Activated T-cell treated with anti-CD3 and anti-CD28 coated beads, Interleukin-2, amount 50 U/mL, for 72 hours (primary cell): ENCODE measurements around the gene PKP3. TPM values are rescaled to one million over a fixed set of nuclear protein-coding genes. Genes with fewer than 3 reads are reported as not detected.
"Not testable (repeated sequence)": the region's sequence is repeated elsewhere in the genome, so short reads cannot be mapped to it uniquely, and the experiment has no call there.

Experiments
- ATAC-seq, 2 donors: fragments of 150-1000 bp; cut with Tn5 transposase; replicated peaks in 1 of 2; 2 replicates each; pipeline ENCODE4 v1.10.0; 2021; ENCODE audit warnings: moderate library complexity in 2 of 2, mild to moderate bottlenecking in 1 of 2
- DNase-seq, 2 donors: peaks; one replicate each; pipeline ENCODE4 v3.0.0; 2021 to 2022; ENCODE audit warnings: mixed read lengths in 1 of 2
- H3K27ac Mint-ChIP-seq: one replicate; pipeline ENCODE4 v1.8.0; 2022; ENCODE audit warnings: mild to moderate bottlenecking, moderate library complexity, mixed read lengths
- H3K27me3 Mint-ChIP-seq: one replicate; pipeline ENCODE4 v1.8.0; 2022; ENCODE audit warnings: low read depth, mixed read lengths
- H3K36me3 Mint-ChIP-seq, 2 donors: one replicate each; pipeline ENCODE4 v1.8.0; 2022; ENCODE audit warnings: mixed read lengths in 2 of 2, mild to moderate bottlenecking in 1 of 2; ENCODE audit not compliant: insufficient read depth in 2 of 2
- H3K4me1 Mint-ChIP-seq: one replicate; pipeline ENCODE4 v1.8.0; 2022; ENCODE audit warnings: low read depth, mixed read lengths
- H3K4me3 Mint-ChIP-seq, 2 donors: one replicate each; pipeline ENCODE4 v1.8.0; 2022; ENCODE audit warnings: mild to moderate bottlenecking in 2 of 2, mixed read lengths in 2 of 2, moderate library complexity in 2 of 2
- H3K9me3 Mint-ChIP-seq, 2 donors: one replicate each; pipeline ENCODE4 v1.8.0; 2022; ENCODE audit warnings: mixed read lengths in 2 of 2
- total RNA-seq, 2 donors: library from RNA; stranded (reverse); gene quantifications; one replicate each; pipeline ENCODE4 v1.2.3, GENCODE V29; 2022

PKP3 gene, protein sequence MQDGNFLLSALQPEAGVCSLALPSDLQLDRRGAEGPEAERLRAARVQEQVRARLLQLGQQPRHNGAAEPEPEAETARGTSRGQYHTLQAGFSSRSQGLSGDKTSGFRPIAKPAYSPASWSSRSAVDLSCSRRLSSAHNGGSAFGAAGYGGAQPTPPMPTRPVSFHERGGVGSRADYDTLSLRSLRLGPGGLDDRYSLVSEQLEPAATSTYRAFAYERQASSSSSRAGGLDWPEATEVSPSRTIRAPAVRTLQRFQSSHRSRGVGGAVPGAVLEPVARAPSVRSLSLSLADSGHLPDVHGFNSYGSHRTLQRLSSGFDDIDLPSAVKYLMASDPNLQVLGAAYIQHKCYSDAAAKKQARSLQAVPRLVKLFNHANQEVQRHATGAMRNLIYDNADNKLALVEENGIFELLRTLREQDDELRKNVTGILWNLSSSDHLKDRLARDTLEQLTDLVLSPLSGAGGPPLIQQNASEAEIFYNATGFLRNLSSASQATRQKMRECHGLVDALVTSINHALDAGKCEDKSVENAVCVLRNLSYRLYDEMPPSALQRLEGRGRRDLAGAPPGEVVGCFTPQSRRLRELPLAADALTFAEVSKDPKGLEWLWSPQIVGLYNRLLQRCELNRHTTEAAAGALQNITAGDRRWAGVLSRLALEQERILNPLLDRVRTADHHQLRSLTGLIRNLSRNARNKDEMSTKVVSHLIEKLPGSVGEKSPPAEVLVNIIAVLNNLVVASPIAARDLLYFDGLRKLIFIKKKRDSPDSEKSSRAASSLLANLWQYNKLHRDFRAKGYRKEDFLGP
- total RNA-seq, result 1 to 10 TPM in 1 of 2 donors, under 1 TPM in 1; 0.16 to 1.2 TPM

- no peaks in the 10 kb centered on the region for H3K4me1 Mint-ChIP-seq
- H3K4me3 Mint-ChIP-seq, result no peak within 1 kb of the TSS
- H3K36me3 Mint-ChIP-seq, result peaks cover 0 to 2% of the 10 kb centered on the region in 2 donors
- no peak within 1 kb of the TSS for H3K27ac Mint-ChIP-seq
- peaks cover 6% of the 10 kb centered on the region for H3K27me3 Mint-ChIP-seq
- H3K9me3 Mint-ChIP-seq, result peaks cover 2% of the 10 kb centered on the region in 2 donors
- no peak for DNase-seq
- no peak for ATAC-seq
Measured at GRCh38 chr11:394034-394857, at the start of gene PKP3. Gene PKP3, plus strand, starts transcription at chr11:394209. Its CDS starts 84 bp downstream, at chr11:394293.

- no peaks in the 10 kb centered on the region for H3K27me3 Mint-ChIP-seq
- H3K4me3 Mint-ChIP-seq, result no peak overlapping the region
- no peak overlapping the region for H3K27ac Mint-ChIP-seq
- H3K9me3 Mint-ChIP-seq, result no peaks in the 10 kb centered on the region
- peaks cover 23% of the 10 kb centered on the region for H3K4me1 Mint-ChIP-seq
- DNase-seq (no peak), ATAC-seq (no peak)
- peaks cover 0 to 3% of the 10 kb centered on the region in 2 donors for H3K36me3 Mint-ChIP-seq
Measured at GRCh38 chr11:344836-345578, 49.0 kb upstream of the PKP3 start.

- ATAC-seq (no peak), DNase-seq (no peak)
- Mint-ChIP-seq H3K36me3 (peaks cover 0 to 3% of the 10 kb centered on the region in 2 donors), H3K27ac (no peak overlapping the region), H3K27me3 (no peaks in the 10 kb centered on the region), H3K9me3 (no peaks in the 10 kb centered on the region), H3K4me3 (no peak overlapping the region), H3K4me1 (peaks cover 26% of the 10 kb centered on the region)
Measured at GRCh38 chr11:346529-346928, 47.5 kb upstream of the PKP3 start.

GRCh38 chr11:349270-349954 is 44.6 kb upstream of the PKP3 start:
- not testable (repeated sequence) for H3K36me3 Mint-ChIP-seq, H3K4me3 Mint-ChIP-seq, DNase-seq, H3K27me3 Mint-ChIP-seq, ATAC-seq, H3K9me3 Mint-ChIP-seq, H3K27ac Mint-ChIP-seq
- H3K4me1 Mint-ChIP-seq, result peaks cover 40% of the 10 kb centered on the region

DNA sequence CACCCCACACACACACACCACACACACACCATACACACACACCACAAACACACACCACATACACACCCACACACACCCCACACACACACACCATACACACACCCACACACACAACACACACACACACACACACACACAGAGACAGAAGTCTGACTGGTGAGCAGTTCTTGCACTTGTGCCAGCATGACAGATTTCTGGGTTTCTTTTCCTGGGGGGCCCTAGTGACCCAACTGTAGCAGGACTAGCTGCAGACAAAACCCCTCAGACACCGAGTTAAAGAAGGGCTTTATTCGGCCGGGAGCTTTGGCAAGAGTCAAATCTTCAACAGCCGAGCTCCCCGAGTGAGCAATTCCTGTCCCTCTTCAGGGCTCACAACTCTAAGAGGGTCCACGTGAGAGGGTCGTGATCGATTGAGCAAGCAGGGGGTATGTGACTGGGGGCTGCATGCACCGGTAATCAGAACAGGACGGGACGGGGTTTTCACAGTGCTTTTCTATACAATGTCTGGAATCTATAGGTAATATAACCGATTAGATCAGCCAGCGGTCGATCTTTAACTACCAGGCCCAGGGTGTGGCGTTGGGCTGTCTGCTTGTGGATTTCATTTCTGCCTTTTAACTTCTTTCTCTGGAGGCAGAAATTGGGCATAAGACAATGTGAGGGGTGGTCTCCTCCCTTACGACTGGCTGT is 43.8 kb upstream of the PKP3 start:
- Mint-ChIP-seq H3K4me3 (peak overlapping the region; percentile 41 to 64), H3K4me1 (peaks cover 43% of the 10 kb centered on the region)
- H3K36me3 Mint-ChIP-seq, H3K27ac Mint-ChIP-seq, H3K9me3 Mint-ChIP-seq, H3K27me3 Mint-ChIP-seq, DNase-seq, ATAC-seq: not testable (repeated sequence)

DNA sequence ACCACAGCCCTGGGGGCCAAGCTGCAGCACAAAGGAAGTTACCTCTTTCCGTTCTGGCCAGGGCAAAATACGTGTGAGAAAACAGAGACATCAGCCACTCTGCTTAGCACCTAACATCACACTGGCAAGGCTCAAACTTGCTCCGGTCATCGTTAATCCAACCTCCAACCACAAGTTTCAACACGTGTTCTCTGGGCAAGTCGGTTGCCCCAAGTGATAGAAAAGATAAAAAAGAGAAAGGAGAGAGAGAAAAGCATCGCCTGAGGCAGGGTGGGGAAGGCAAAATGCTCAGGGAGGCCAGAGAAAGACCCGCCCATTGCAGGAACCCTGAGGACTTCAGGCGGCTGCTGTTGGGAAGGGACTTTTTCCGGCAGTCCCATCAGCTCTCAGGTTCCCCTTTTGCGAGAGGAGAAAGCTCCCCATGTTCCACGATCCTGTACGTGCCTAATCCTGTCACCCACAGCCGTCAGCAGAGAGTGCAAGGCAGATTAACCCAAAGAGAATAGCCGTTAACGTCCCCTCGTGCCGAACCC is 43.2 kb upstream of the PKP3 start:
- Mint-ChIP-seq H3K9me3 (no peaks in the 10 kb centered on the region), H3K4me3 (peak overlapping the region; percentile 41 to 64), H3K36me3 (no peaks in the 10 kb centered on the region), H3K27ac (peak overlapping the region; percentile 52), H3K4me1 (peaks cover 43% of the 10 kb centered on the region), H3K27me3 (no peaks in the 10 kb centered on the region)
- ATAC-seq, result peak in 1 of 2 donors; percentile 27
- DNase-seq, result no peak

DNA sequence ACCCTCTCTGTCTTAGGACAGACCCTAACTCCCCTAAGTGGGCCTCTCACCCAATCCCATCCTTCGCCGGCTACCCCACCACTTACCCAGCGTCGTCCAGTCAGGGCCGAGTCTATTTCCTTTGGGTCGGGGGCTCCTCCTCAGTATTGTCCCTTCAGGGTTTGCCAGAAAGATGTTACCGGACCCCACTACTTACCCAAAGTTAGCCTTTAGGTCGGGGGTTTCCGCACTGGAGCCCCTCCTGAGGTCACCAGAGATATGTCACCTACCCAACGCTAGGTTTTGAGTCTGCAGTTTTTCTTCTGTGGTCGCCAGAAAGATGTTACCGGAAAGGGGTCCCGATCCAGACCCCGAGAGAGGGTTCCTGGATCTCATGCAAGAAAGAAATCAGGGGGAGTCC is 42.6 kb upstream of the PKP3 start:
- no peak overlapping the region for H3K27ac Mint-ChIP-seq
- ATAC-seq (no peak), DNase-seq (no peak)
- H3K4me1 Mint-ChIP-seq, result peaks cover 43% of the 10 kb centered on the region
- no peaks in the 10 kb centered on the region for H3K27me3 Mint-ChIP-seq
- no peaks in the 10 kb centered on the region for H3K36me3 Mint-ChIP-seq
- no peaks in the 10 kb centered on the region for H3K9me3 Mint-ChIP-seq
- no peak overlapping the region for H3K4me3 Mint-ChIP-seq

- Mint-ChIP-seq H3K4me1 (peaks cover 43% of the 10 kb centered on the region), H3K27me3 (no peaks in the 10 kb centered on the region), H3K9me3 (no peaks in the 10 kb centered on the region), H3K27ac (peak overlapping the region; percentile 58), H3K4me3 (peak overlapping the region in 1 of 2 donors; percentile 15), H3K36me3 (no peaks in the 10 kb centered on the region)
- ATAC-seq, result no peak
- DNase-seq, result no peak
Measured at GRCh38 chr11:352456-353031, 41.5 kb upstream of the PKP3 start.

DNA sequence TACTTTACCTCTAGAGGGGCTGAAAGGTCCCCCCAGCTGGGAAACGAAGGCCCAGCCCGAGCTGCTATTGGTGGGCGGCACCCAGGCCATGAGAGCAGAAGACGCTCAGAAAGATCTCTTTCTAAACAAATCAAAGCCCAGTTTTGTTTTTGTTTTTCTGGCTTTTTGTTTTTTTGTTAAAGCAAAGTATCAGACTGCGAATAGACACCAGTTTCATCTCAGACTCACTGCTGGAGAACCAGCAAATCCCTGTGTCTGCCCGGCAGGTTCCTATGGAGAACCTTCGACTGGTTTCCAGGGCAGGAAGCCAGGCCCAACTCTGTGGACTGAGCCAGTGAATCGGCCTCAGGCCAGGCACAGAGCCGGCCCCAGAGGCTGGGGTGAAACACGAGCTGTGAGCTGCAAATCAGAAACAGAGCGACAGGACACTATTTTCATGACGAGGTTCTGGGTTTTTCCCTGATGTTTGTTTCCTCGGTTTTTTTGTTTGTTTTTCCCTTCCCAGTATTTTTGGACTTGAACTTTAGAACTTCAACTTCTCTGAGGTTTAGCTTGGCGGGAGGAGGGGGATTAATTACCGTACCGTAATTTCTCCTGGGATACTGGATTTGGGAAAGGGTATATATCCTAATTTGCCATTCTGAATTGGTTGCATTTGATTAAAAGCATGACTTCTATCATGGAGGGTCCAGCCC is 40.7 kb upstream of the PKP3 start:
- no peak for ATAC-seq
- no peak for DNase-seq
- no peaks in the 10 kb centered on the region for H3K9me3 Mint-ChIP-seq
- H3K27ac Mint-ChIP-seq, result peak overlapping the region; percentile 58
- H3K27me3 Mint-ChIP-seq, result no peaks in the 10 kb centered on the region
- H3K4me3 Mint-ChIP-seq, result peak overlapping the region; percentile 15 to 17
- H3K4me1 Mint-ChIP-seq, result peaks cover 43% of the 10 kb centered on the region
- no peaks in the 10 kb centered on the region for H3K36me3 Mint-ChIP-seq

DNA sequence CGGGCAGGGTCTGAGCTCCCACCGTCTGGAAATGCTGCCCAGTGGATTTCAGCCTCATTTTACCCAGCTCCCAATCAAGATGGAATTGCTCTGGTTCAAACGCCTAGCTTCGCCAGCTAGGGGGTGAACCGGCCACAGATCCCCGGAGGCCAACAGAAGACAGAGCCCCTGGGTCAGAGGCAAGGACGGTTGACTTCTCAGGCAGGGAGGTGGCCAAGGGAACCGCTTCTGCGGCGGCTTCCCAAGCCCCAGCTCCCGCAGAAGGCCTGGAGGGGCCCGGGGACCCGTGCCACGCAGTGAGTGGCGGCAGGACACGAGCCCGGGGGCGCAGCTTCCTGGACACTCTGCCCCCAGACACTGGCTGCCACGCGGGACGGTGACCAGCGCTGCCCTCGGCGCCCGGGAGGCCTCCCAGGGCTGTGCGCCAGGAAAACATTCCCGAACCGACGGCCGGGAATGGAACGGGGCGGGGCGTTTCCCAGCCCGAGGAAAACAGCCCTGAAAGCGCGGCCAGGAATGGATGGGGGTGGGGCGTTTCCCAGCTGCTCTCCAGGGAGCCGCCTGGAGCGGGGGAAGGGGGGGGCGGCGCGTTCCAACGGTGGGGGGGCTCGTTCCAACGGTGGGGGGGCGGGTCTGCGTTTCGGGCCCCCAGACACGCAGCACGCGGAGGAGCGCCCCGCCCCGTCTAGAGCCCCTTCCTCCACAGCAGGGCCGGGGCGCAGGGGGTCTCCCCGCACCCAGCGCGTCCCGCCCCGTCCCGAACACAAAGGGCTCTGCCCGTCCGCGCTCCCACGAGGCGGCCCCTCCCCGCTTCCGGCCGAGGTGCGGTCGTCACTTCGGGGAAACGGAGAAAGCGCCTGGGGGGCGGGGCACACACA is 38.2 kb upstream of the PKP3 start:
- Mint-ChIP-seq H3K4me3 (peak overlapping the region; percentile 79 to 82), H3K9me3 (no peaks in the 10 kb centered on the region), H3K4me1 (peaks cover 42% of the 10 kb centered on the region), H3K27ac (peak overlapping the region; percentile 86), H3K36me3 (no peaks in the 10 kb centered on the region), H3K27me3 (no peaks in the 10 kb centered on the region)
- DNase-seq, result peak; percentile 92 to 93
- ATAC-seq, result peak; percentile 82 to 87
